HEK293 (cell line): ENCODE results near the gene HP1BP3.

Experiments
- GLI4 ChIP-seq: fragments of 450-650 bp; formaldehyde crosslinking; IDR thresholded peaks from 2 replicates; pipeline ENCODE4 v1.5.1; 2016; ENCODE audit warnings: missing biosample characterization, missing genetic modification characterization
- INSM2 ChIP-seq: fragments of 450-650 bp; formaldehyde crosslinking; IDR thresholded peaks from 2 replicates; pipeline ENCODE4 v1.5.1; 2016; ENCODE audit warnings: missing biosample characterization, missing genetic modification characterization
- KLF16 ChIP-seq: fragments of 450-650 bp; formaldehyde crosslinking; IDR thresholded peaks from 2 replicates; pipeline ENCODE4 v1.5.1; 2017; ENCODE audit warnings: missing biosample characterization, missing genetic modification characterization
- KLF17 ChIP-seq: fragments of 450-650 bp; formaldehyde crosslinking; IDR thresholded peaks from 2 replicates; pipeline ENCODE4 v1.5.1; 2016; ENCODE audit warnings: missing biosample characterization, missing genetic modification characterization
- KLF8 ChIP-seq: fragments of 450-650 bp; formaldehyde crosslinking; IDR thresholded peaks from 2 replicates; pipeline ENCODE4 v1.5.1; 2016; ENCODE audit warnings: missing biosample characterization, missing genetic modification characterization
- KLF9 ChIP-seq: fragments of 450-650 bp; formaldehyde crosslinking; IDR thresholded peaks from 2 replicates; pipeline ENCODE4 v1.5.1; 2016; ENCODE audit warnings: missing biosample characterization, missing genetic modification characterization, low read depth
- PBX3 ChIP-seq: sonication (generic); formaldehyde crosslinking; IDR thresholded peaks from 2 replicates; pipeline ENCODE4 v1.8.1; 2022; ENCODE audit warnings: mild to moderate bottlenecking, moderate library complexity, missing genetic modification reagents
- TCF7L2 ChIP-seq: IDR thresholded peaks from 2 replicates; pipeline ENCODE4 v1.6.1; 2011; ENCODE audit warnings: low read depth, mild to moderate bottlenecking, inconsistent platforms, low read length, moderate library complexity, borderline replicate concordance
- TRIM28 ChIP-seq: IDR thresholded peaks from 2 replicates; pipeline ENCODE4 v1.6.1; 2011; ENCODE audit warnings: low read length, control low read depth, borderline replicate concordance
- ZBTB17 ChIP-seq: fragments of 450-650 bp; formaldehyde crosslinking; IDR thresholded peaks from 2 replicates; pipeline ENCODE4 v1.5.1; 2016; ENCODE audit warnings: missing biosample characterization, missing genetic modification characterization
- ZBTB21 ChIP-seq: fragments of 450-650 bp; formaldehyde crosslinking; IDR thresholded peaks from 2 replicates; pipeline ENCODE4 v1.5.1; 2017; ENCODE audit warnings: missing biosample characterization, missing genetic modification characterization
- ZBTB26 ChIP-seq: fragments of 450-650 bp; formaldehyde crosslinking; optimal IDR thresholded peaks from 2 replicates; pipeline ENCODE3; 2016; ENCODE audit warnings: missing biosample characterization, mild to moderate bottlenecking, missing genetic modification characterization
- ZNF335 ChIP-seq: fragments of 450-650 bp; formaldehyde crosslinking; conservative IDR thresholded peaks from 2 replicates; pipeline ENCODE4 v1.5.1; 2016; ENCODE audit warnings: missing biosample characterization, missing genetic modification characterization
- ZNF398 ChIP-seq: fragments of 450-650 bp; formaldehyde crosslinking; IDR thresholded peaks from 2 replicates; pipeline ENCODE4 v1.5.1; 2017; ENCODE audit warnings: missing biosample characterization, missing genetic modification characterization
- ZNF530 ChIP-seq: fragments of 450-650 bp; formaldehyde crosslinking; IDR thresholded peaks from 2 replicates; pipeline ENCODE4 v1.5.1; 2016; ENCODE audit warnings: low read depth, missing biosample characterization, missing genetic modification characterization
- ZNF571 ChIP-seq: fragments of 450-650 bp; formaldehyde crosslinking; IDR thresholded peaks from 2 replicates; pipeline ENCODE4 v1.5.0; 2017; ENCODE audit warnings: missing biosample characterization, missing genetic modification characterization
- ZNF580 ChIP-seq: fragments of 450-650 bp; formaldehyde crosslinking; IDR thresholded peaks from 2 replicates; pipeline ENCODE4 v1.5.1; 2016; ENCODE audit warnings: missing biosample characterization, missing genetic modification characterization
- ZNF639 ChIP-seq: fragments of 450-650 bp; formaldehyde crosslinking; IDR thresholded peaks from 2 replicates; pipeline ENCODE4 v1.5.1; 2016; ENCODE audit warnings: missing biosample characterization, missing genetic modification characterization
- ZNF654 ChIP-seq: fragments of 450-650 bp; formaldehyde crosslinking; IDR thresholded peaks from 2 replicates; pipeline ENCODE4 v1.5.1; 2016; ENCODE audit warnings: low read depth, missing biosample characterization, missing genetic modification characterization
- ZNF76 ChIP-seq: fragments of 450-650 bp; formaldehyde crosslinking; IDR thresholded peaks from 2 replicates; pipeline ENCODE4; 2016; ENCODE audit warnings: low read depth, missing biosample characterization, missing genetic modification characterization, borderline replicate concordance
- ZNF768 ChIP-seq: fragments of 450-650 bp; formaldehyde crosslinking; IDR thresholded peaks from 2 replicates; pipeline ENCODE4 v1.5.1; 2018; ENCODE audit warnings: missing biosample characterization, mild to moderate bottlenecking, missing genetic modification characterization
- ZNF792 ChIP-seq: fragments of 450-650 bp; formaldehyde crosslinking; IDR thresholded peaks from 2 replicates; pipeline ENCODE4 v1.5.1; 2016; ENCODE audit warnings: missing biosample characterization, missing genetic modification characterization
- ZNF843 ChIP-seq: fragments of 450-650 bp; formaldehyde crosslinking; IDR thresholded peaks from 2 replicates; pipeline ENCODE4 v1.5.1; 2016; ENCODE audit warnings: missing biosample characterization, missing genetic modification characterization
- ZSCAN16 ChIP-seq: fragments of 450-650 bp; formaldehyde crosslinking; IDR thresholded peaks from 2 replicates; pipeline ENCODE4 v1.5.1; 2016; ENCODE audit warnings: missing biosample characterization, missing genetic modification characterization
- ZSCAN30 ChIP-seq: fragments of 450-650 bp; IDR thresholded peaks from 2 replicates; pipeline ENCODE4 v1.5.1; 2018; ENCODE audit warnings: missing biosample characterization, mild to moderate bottlenecking, missing genetic modification characterization, moderate library complexity
- ZSCAN4 ChIP-seq: fragments of 450-650 bp; formaldehyde crosslinking; IDR thresholded peaks from 2 replicates; pipeline ENCODE4 v1.5.1; 2017; ENCODE audit warnings: missing biosample characterization, missing genetic modification characterization
- ZSCAN5A ChIP-seq: fragments of 450-650 bp; formaldehyde crosslinking; IDR thresholded peaks from 2 replicates; pipeline ENCODE4 v1.5.1; 2016; ENCODE audit warnings: missing biosample characterization, missing genetic modification characterization
- ZXDB ChIP-seq: fragments of 450-650 bp; formaldehyde crosslinking; IDR thresholded peaks from 2 replicates; pipeline ENCODE4 v1.5.1; 2016; ENCODE audit warnings: missing biosample characterization, missing genetic modification characterization

Gene HP1BP3

GRCh38 chr1:20786253-20787028, 666 bp downstream of the HP1BP3 start (continued):
- TF ChIP-seq PBX3 (CRISPR knock-in tag) (peak; percentile 66; the same call in 1 of the 2 replicates), KLF16 (tag by site-specific recombination) (peak; percentile 54), TCF7L2 (no peak), ZNF530 (tag by site-specific recombination) (no peak), ZNF792 (tag by site-specific recombination) (peak; percentile 68; the same call in 1 of the 2 replicates), ZNF571 (tag by site-specific recombination) (no peak), ZNF768 (tag by site-specific recombination) (no peak; the same call in 1 of the 2 replicates), GLI4 (tag by site-specific recombination) (no peak), ZXDB (peak; percentile 36), ZNF335 (tag by site-specific recombination) (peak; percentile 44; the same call in 1 of the 2 replicates), ZSCAN5A (tag by site-specific recombination) (peak; percentile 95), TRIM28 (no peak; the same call in 1 of the 2 replicates), ZBTB17 (tag by site-specific recombination) (peak; percentile 84), ZSCAN30 (tag by site-specific recombination) (peak; percentile 86), ZBTB26 (peak; percentile 97), ZSCAN16 (tag by site-specific recombination) (peak; percentile 77; the same call in 1 of the 2 replicates), ZNF76 (tag by site-specific recombination) (peak; percentile 43; the same call in 1 of the 2 replicates), ZNF580 (no peak), ZNF654 (no peak), KLF8 (peak; percentile 71), ZSCAN4 (no peak), ZNF639 (tag by site-specific recombination) (no peak), INSM2 (tag by site-specific recombination) (0 out of 2 replicates have a peak, but pooled peaks have one; percentile 24), ZNF843 (peak; percentile 18; the same call in 1 of the 2 replicates), KLF17 (tag by site-specific recombination) (no peak), KLF9 (tag by site-specific recombination) (peak; percentile 78), ZBTB21 (tag by site-specific recombination) (no peak), ZNF398 (peak; percentile 42; the same call in 1 of the 2 replicates)
